ENCODE results near the gene KLF9.

Gene KLF9

DNA sequence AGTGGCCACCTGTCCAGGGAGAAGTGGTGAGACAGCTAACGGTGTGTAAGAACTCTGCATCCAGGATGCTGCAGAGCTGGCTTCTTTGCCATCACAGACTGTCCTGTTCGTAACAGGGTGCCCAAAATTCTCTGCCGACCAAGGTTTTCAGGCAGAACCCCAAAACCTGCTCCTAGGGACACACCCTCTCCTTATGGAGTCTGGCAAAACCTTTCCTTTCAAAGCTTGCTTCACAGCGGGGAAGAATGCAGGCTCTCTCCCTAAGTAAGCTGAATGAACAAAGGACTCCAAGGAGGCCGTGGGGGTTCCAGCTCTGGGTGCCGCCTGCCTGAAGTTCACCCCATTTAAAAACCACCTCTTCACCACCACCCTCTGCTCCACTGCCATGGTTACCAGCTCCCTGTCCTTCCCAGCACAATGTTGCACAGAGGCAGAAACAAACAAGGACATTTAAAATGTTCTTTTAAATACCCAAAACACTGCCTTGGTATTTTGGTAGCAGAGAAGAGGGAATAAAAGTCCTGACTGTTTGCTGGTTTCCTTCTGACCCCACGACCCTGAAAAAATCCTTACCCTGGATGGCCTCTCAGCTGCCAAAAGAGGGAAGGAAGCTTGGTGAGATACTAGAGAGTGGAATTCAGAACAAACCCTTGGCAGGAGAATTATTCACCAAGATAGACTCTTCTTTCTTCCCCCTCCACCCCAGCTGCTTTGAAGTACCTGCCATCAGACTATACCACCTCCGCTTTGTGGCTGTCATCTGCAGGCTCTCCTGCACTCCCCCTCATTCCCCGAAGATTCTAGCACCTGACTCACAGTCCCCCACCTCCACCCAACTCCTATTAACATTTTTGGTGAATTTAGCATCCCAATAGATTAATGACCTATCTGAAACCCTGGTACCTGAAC, 7.1 kb upstream of the KLF9 start:
- peak; percentile 78 for DNase-seq (ENCODE audit: low read depth)

DNA sequence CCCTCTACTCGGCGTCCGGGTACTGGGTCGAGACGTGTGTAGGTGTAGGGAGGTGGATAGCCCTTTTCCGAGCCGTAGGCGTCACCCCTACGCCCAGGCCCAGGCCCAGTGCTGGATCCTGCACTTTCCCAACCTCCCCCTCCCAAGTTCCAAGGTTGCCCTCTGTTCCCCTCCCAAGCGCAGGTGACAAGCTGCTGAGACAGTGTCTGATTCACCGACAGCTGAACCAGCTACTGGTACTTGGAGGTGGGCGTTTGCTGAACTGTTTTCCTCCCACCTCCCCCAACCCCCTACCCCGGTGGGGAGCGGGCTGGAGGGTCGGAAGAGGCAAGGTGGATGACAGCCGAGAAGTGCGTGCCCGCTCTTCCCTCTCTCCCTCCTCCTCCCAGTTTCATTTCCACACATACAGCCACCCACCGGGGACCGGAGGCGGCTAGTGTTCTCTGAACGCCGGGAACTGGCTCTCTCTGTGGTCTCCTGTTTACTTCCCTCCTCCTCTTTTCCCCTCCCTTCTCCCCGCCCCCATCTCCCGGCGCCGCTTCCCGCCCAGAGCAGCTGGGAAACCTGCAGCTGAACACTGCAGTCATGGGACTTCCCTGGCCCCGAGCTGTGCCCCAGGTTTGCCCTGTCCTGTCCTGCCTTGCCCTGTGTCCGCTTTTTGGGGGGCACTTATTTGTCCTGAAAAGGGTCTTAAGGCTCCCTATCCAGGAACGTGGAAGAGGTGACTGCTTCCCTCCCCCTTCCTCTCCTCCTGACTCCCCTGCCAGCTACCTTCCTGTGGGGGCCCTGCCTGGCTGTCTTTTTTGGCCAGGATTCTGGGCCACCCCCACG, 6.2 kb upstream of the KLF9 start:
- DNase-seq (ENCODE audit: low read depth): peak; percentile 73

DNA sequence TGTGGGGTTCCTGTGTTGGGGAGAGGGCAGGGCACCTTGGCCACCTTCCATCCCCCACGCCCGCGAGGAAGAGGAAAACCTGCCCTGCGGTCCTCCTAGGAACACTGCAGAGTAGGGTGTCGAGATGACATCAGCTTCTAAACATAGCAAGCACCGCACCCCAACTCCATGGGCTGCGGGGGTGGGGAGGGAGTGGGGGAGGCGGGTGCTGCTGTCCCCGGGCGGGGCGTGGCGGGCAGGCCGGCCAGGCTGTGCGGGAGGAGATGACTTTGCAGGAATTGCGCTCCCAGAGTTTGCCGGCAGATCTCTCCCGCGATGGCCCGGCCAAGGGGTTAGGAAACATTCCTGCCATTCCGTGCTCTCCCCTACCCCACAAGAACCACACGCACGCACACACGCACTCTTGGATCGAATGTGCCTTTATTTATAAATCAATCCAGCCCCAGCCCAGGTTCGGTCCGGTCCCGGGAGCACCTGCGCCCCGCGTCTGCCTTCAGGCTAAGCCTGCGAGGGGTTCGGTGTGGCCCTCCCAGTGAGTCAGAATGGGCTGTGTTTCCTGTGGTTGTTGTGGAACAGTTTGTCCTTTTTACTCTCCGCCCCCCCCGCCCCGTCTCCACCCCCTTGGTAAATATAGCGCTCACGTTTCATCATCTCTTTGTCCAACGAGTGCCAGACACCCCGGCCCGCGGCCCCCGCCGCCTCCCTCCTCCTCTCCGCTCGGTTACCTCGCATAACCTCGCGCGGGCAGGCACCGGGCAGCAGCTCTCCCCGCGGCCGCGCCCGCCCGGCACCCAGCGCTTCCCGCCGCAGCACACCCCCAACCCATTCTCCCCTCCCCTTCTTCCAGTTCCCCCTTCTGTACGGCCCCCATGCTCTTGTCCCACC, 5.3 kb upstream of the KLF9 start:
- DNase-seq (ENCODE audit: low read depth): peak; percentile 77

DNA sequence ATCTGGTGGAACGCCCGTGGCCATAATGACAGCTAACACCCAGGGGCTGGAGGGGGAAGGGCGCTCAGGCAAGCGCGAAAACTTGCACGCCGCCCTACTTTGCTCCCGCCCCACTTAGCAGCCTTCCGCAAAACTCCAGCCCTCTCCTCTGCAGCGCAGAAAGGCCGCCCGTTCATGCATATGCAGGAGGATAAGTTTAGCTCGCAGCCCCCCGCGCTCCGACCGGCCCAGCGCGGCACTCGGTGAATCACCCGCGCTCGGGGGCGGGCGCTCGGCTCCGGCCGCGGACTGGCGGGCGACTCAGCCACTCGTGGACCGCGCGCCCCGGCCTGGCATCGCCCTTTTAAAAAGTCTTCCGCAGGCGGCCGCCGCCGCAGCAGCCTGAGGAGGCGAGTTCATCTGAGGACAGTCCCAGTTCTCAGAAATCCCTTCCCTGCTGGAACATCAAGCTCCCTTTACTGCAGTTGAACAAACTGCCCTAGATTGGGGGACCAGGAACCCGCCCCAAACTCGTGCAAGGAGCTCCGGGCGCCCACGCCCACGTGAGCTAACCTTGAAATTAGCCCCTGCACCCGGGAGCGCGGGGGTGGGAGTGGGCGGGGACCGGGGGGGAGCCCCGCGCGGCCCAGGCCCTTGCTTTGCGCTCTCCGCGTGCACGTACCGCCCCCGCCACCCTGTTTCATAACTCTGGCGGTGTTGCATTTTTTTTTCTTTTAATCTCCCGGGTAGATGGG, 4.5 kb upstream of the KLF9 start:
- DNase-seq (ENCODE audit: low read depth): peak; percentile 91

DNA sequence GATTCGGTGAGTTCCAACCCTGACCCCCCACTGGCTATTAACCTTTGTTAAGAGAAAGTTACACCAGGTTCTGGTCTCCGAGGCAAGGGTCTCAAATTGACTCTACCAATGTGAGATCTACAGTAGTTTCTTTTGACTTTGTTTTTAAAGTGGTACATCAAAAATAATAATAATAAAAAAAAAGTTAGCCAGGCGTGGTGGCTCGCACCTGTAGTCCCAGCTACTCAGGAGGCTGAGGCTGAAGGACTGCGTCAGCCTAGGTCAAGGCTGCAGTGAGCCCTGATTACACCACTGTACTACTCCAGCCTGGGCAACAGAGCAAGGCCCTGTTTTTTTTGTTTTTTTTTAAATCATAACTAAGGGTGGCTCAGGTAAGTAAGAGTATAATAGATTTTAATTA, 1.0 kb upstream of the KLF9 start:
- DNase-seq (ENCODE audit: low read depth): no peak

DNA sequence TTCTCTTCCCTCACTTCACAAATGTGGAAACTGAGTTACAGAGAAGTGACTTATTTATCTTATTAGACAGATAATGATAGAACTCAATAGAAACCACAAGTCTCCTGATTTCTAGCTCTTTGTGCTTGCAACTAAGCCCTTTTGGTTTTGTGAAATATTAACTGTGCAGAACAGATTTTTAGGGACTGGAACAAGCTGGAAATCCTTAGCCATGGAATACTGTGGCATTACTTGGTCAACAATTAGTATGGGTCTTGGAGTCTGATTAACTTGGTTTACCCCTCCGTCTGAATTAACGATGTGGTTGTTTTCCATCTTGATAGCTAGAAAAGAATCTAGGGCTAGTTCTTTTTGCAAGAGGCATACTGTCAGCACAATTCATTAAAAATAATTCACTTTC, 584 bp upstream of the KLF9 start:
- no peak for DNase-seq (ENCODE audit: low read depth)

DNA sequence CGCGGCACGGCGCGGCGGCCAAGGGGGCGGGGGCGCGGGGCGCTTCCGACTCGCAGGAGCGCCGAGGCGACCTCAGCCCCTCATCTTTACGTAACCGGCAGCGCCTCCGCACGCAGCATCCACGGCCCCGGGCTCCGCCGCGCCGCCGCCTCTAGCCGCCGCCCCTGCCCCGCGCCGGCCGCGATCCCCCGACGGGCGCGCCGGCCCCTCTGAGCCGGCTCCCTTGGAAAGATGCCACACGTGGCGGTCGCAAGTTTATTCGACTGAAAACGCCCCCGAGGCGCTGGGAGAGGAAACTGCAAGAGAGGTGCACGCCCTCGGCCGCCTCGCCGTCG, 1.0 kb downstream of the KLF9 start:
- DNase-seq (ENCODE audit: low read depth): peak; percentile 56

DNA sequence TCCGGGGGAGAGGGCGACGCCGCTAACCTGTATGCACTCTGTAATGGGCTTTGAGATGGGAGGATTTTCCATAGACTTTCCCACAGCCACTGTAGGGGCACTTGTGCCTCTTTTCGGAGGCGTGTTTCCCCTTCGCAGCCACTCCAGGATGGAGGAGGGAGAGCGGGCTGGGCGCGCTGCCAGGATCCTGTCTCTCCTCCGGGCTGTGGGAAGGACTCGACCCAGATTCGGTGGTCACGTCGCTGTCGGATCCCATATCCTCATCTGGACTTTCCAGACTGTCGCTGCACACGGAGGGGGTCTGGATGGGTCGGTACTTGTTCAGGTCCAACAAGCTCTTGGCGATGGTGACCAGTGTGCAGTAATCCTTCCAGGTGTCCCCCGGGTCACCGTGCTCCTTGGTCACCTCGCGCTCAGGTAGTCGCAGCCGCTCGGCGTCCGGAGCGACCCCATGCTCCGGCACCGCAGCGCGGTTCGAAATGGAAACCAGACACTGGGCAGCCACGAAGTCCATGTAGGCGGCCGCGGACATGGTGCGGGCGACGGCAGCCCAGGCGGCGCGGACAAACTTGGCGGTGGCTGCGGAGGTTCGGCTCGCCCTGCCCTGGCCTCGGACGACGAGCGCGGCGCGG, 1.5 kb downstream of the KLF9 start:
- DNase-seq (ENCODE audit: low read depth): no peak

DNA sequence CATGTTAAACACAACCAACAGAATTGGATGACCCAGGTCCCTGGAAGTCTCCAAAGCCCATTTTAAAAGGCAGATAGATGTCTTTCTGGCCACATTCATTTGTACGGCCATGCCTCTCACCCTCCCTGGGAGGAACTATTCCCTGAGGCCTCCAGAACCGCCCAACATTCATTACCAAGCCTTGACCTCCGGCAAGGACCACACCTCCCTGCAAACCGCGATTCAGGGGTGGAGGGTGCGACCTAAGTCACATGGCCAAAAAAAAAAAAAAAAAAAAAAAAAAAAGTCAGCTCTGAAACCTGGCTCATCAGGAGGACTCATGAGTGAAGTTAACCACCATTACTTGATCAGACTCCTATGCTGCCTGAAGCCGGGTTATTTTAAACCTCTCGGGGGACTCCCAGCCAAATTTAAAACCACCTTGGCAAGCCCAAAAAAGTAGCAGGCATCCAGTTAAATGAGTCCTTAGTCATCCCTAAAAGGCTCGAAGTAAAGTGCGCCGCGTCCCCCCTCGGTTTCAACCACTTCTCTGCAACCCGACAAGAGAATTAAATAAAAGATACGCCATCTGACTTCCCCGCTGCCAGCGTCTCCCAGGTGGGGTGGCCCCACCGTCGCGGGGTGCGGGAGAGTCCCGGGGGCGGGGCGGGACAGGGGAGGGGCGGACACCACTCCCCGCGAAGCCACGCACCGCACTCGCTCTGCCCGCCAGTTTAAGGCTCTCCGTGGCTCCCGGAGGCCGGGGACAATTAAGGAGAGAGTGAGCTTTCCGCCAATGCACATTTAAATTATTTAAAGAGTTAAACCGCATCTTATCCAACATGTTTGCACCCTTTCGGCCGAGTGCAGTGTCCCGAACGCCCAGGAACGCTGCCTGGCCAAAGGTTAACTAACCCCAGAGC, 2.3 kb downstream of the KLF9 start:
- DNase-seq (ENCODE audit: low read depth): peak; percentile 60

DNA sequence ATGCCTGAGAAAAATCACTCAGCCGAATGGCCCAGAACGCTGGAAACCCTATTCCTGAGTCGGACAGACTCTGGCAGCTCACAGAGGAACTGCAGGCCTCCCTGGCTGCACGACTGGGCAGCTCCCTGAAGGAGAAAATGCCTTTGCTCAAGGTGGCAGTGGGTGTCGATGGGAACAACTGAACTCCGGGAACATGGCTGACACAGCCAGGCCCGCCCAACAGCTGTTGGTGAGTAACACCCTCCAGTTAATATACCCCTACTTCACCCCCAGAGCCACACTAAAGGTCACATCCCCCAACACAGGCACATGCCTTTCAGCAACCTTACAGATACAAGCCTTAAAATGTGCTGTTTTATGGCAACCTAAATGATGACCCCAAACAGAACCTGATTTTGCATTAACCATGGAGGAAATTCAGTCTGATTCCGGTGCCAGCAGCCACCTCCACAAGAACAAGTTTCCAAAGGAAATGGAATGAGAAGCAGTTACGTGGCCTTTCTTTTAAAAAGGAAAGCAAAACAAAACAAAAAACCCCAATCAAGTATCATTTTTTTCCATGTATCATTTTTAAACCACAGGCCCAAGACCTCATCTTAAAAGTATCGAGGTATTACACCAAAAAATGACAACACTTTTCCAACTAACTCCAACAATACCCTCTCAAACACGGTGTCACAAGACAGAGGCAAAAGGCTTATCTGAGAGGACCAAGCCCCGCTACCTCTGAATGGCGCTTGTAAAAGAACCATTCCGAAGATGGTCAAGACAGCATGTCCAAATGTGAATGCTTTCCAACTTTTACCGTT, 3.1 kb downstream of the KLF9 start:
- DNase-seq (ENCODE audit: low read depth): peak; percentile 47

DNA sequence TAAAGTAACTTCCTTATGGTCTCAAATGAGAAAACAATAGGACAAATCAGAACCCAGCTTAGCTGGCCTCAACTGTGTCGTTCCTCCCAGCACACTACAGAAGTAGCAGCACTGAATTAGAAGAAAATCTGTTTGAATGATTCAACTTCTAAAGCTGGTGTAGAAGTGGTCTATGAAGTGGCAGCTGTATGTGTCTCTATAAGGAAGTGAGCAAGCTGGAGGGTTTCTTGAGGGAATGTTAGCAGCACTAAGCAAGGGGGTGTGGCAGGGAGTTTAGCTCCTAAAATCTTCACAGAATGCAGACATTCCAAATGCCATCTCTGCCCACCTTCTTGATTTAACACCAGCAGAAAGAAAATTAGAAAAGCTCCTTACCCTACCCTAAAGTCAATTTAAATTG, 4.1 kb downstream of the KLF9 start:
- no peak for DNase-seq (ENCODE audit: low read depth)

DNA sequence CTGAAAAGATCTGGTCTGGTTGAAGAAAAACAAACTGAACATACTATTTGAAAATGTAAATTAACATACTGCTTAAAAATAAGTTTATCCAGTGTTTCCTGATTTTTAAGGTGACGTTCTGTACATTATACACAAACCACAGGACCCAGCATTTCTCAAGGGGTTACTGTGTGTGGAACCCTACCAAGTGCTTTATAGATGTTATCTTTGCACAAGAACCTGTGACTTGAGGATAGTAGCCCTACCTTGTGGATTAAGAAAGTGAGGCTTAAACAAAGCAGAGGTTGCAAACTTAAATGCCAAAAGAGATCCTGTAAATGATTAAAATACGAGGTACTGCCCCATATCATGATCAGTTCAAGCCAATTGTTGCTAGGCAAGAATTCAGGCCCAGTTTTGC, 4.7 kb downstream of the KLF9 start:
- no peak for DNase-seq (ENCODE audit: low read depth)

DNA sequence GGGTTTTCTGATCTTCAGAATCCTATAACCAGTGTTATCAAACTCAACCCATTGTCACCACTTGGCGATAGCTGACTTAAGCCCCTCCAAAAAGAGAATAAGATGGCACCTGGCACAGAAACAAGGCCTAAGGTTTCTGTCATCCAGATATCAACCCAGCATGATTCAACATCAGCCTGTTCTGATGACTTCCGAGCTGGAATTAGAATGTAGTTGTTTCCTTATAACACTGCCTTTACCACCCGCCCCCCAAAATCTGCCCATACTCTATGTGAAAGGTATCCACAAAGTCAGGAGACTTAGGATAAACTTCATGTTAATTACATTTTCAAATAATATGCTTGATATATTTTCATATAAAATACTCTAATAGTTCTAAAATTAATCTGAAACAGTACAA, 5.2 kb downstream of the KLF9 start:
- no peak for DNase-seq (ENCODE audit: low read depth)

DNA sequence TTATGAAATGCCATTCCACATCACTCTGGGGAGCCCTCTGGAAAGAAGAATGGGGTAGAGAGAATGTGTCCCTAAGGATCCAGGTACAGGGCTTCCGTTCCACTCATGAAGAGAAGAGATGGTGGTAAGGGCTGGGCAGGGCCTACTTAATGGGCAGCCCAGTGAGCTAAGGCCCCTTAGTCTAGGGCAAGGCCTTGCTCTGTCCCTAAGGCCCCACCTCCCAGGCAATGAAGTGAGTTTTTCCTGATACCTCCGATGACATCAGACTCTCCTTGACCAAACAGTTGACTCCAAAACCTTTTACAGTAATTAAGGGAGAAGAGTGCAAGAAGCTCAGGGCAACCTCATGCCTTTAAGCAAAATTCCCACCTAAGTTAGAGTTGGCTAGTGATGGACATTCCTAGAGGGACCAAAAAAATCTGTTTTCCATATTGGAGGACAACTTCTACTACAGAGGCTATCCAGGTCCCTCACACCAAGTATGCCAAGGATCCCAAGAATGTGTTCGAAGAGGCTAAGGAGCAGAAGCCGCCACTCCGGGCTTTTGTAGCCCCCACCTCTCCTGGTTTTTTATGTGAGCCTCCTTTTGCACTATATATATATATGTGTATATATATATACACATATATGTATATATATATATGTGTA, 5.9 kb downstream of the KLF9 start:
- DNase-seq (ENCODE audit: low read depth): no peak

DNA sequence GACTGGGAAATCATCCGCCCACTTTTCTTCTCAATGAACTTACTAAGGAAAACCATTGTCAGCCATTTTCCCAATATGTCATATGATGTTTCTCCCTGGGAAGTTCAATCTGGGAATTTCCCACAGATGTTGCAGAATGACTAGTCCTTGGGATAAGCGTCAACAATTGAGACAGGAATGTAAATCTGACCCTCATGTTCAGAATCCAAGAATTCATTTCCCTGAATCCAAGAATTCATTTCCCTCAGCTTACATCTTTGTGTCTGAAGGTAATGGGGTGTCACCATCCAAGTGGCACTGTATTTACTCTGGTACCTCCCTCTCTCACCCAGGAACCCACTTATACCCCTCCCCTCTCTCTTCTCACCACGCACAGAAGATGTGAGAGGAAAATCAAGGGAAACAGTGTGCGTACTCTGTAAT, 7.4 kb downstream of the KLF9 start:
- DNase-seq (ENCODE audit: low read depth): no peak

DNA sequence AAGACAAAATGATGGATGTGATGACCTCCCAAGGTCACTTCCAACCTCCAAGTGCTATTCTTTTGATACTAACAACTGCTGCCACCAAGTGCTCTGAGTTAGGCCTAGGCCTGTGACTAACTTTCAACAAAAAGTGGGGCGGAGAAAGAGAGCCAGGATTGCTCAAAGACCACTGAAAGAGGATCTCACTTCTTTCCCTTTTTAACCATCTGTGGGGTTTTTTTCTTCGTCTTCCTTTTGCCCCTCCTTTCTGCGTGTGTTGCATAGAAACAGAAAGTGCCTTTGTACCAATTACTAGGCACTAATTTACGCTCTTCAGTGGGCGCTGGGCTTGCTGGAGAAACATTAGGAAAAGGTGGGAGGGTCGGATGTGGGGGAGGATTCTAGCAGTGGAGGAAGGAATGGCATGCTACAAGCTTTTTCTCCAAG, 8.0 kb downstream of the KLF9 start:
- DNase-seq (ENCODE audit: low read depth): no peak

DNA sequence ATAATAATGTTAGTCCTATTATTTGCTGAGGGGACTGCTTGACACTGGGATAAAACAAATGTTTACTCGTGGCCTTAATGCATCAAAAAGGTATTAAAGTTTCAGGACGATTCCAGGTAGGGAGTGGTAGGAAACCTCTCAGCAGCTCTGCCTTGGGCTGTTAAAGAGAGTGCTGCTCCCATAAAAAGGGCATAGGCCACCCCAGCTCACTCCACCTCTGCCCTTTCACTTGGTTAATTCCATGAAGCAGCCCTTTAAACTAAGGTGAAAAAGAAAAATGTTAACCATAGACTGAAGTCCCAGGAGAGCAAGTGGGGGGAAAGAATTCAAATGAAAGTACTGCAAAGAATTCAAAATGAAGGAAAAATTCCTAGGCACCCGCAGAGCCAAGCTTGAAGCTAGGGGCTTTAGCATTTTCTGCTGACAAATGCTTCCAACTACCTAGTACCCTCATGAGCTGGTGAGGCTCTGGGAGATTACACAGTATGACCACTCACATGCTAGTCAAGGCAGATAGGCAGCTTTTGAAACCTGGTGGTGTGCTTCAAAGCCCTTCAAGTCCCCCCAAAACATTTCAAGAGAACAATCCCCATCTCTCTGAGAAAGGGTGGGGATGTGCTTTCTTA, 8.5 kb downstream of the KLF9 start:
- DNase-seq (ENCODE audit: low read depth): no peak

DNA sequence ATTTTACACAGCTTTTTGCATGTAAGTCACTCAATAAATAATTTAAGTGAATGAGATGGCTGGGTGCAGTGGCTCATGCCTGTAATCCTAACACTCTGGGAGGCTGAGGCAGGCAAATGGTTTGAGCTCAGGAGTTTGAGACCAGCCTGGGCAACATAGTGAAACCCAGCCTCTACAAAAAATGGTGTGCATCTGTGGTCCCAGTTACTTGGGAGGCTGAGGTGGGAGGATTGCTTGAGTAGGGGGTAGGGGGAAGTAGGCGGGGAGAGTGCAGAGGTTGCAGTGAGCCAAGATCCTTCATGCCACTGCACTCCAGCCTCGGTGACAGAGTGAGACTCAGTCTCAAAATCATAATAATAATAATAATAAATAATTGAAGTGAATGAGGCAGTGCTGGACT, 10.2 kb downstream of the KLF9 start:
- DNase-seq (ENCODE audit: low read depth): no peak
